HEK293 (cell line): ENCODE results near the gene FGD4.

Experiments used
- CTCF ChIA-PET: fragments of 350-600 bp; formaldehyde crosslinking; extraction: SDS; loops from one replicate; lab custom pipeline; 2021; ENCODE audit warnings: antibody characterized with exemption; lab: Yijun Ruan, JAX
- POLR2A ChIA-PET: fragments of 300-600 bp; formaldehyde crosslinking; extraction: SDS; loops from one replicate; lab custom pipeline; 2020; ENCODE audit warnings: antibody characterized with exemption, inconsistent platforms; lab: Yijun Ruan, JAX
- H3K27ac ChIP-seq: fragments of 200-500 bp; sonication (Bioruptor generic); 2 replicates; pipeline ENCODE4 v1.5.1; 2014; ENCODE audit warnings: low read depth, low read length, control low read depth, inconsistent platforms; ENCODE audit errors: extremely low read depth
- H3K36me3 ChIP-seq, 2 experiments: fragments of 200-500 bp in 1 of 2; sonication (Bioruptor generic) in 1 of 2; 1 replicate in 1 of 2; 2 replicates in 1 of 2; pipeline ENCODE4 v1.5.1; 2014 to 2017; ENCODE audit warnings: inconsistent platforms in 2 of 2, low read length in 2 of 2; ENCODE audit not compliant: control insufficient read depth in 2 of 2, insufficient read depth in 1 of 2
- H3K4me1 ChIP-seq: fragments of 200-500 bp; sonication (Bioruptor generic); 2 replicates; pipeline ENCODE4 v1.5.1; 2014; ENCODE audit warnings: mild to moderate bottlenecking, low read length, inconsistent platforms; ENCODE audit not compliant: control insufficient read depth, insufficient read depth
- H3K4me3 ChIP-seq: 2 replicates; pipeline ENCODE4 v1.5.1; 2011; ENCODE audit warnings: low read depth, mild to moderate bottlenecking, control low read depth, low read length, moderate library complexity
- H3K9me3 ChIP-seq: fragments of 200-500 bp; sonication (Bioruptor generic); 2 replicates; pipeline ENCODE4 v1.5.1; 2014; ENCODE audit warnings: low read depth, low read length, inconsistent platforms; ENCODE audit not compliant: control insufficient read depth, insufficient read depth
- ATF2 ChIP-seq: fragments of 450-650 bp; formaldehyde crosslinking; IDR thresholded peaks from 2 replicates; pipeline ENCODE4 v1.5.1; 2016; ENCODE audit warnings: missing biosample characterization, missing genetic modification characterization, low read depth
- FEZF1 ChIP-seq: fragments of 450-650 bp; formaldehyde crosslinking; IDR thresholded peaks from 2 replicates; pipeline ENCODE4 v1.5.1; 2016; ENCODE audit warnings: missing biosample characterization, missing genetic modification characterization
- GFI1B ChIP-seq: fragments of 450-650 bp; formaldehyde crosslinking; IDR thresholded peaks from 2 replicates; pipeline ENCODE4 v1.5.1; 2016; ENCODE audit warnings: missing biosample characterization, missing genetic modification characterization
- HOXC10 ChIP-seq: sonication (generic); formaldehyde crosslinking; IDR thresholded peaks from 2 replicates; pipeline ENCODE4 v1.8.1; 2023; ENCODE audit warnings: mild to moderate bottlenecking, missing genetic modification reagents
- PBX3 ChIP-seq: sonication (generic); formaldehyde crosslinking; IDR thresholded peaks from 2 replicates; pipeline ENCODE4 v1.8.1; 2022; ENCODE audit warnings: mild to moderate bottlenecking, moderate library complexity, missing genetic modification reagents
- REPIN1 ChIP-seq: fragments of 450-650 bp; formaldehyde crosslinking; IDR thresholded peaks from 2 replicates; pipeline ENCODE4 v1.5.1; 2017; ENCODE audit warnings: missing biosample characterization, missing genetic modification characterization, low read depth
- TCF7L2 ChIP-seq: IDR thresholded peaks from 2 replicates; pipeline ENCODE4 v1.6.1; 2011; ENCODE audit warnings: low read depth, mild to moderate bottlenecking, inconsistent platforms, low read length, moderate library complexity, borderline replicate concordance
- ZBTB20 ChIP-seq: fragments of 450-650 bp; formaldehyde crosslinking; IDR thresholded peaks from 2 replicates; pipeline ENCODE4 v1.5.1; 2016; ENCODE audit warnings: missing biosample characterization, missing genetic modification characterization
- ZBTB8A ChIP-seq: fragments of 450-650 bp; formaldehyde crosslinking; IDR thresholded peaks from 2 replicates; pipeline ENCODE4 v1.5.1; 2016; ENCODE audit warnings: missing biosample characterization, missing genetic modification characterization
- ZNF114 ChIP-seq: fragments of 450-650 bp; formaldehyde crosslinking; IDR thresholded peaks from 2 replicates; pipeline ENCODE4 v1.5.0; 2017; ENCODE audit warnings: missing biosample characterization, missing genetic modification characterization
- ZNF132 ChIP-seq: fragments of 450-650 bp; formaldehyde crosslinking; IDR thresholded peaks from 2 replicates; pipeline ENCODE4 v1.5.1; 2017; ENCODE audit warnings: missing biosample characterization, missing genetic modification characterization, borderline replicate concordance
- ZNF211 ChIP-seq: fragments of 450-650 bp; formaldehyde crosslinking; IDR thresholded peaks from 2 replicates; pipeline ENCODE4 v1.5.1; 2016; ENCODE audit warnings: low read depth, missing biosample characterization, missing genetic modification characterization
- ZNF280C ChIP-seq: fragments of 450-650 bp; formaldehyde crosslinking; IDR thresholded peaks from 2 replicates; pipeline ENCODE4 v1.5.1; 2016; ENCODE audit warnings: missing biosample characterization, missing genetic modification characterization
- ZNF302 ChIP-seq: fragments of 450-650 bp; formaldehyde crosslinking; IDR thresholded peaks from 2 replicates; pipeline ENCODE4 v1.5.1; 2016; ENCODE audit warnings: missing biosample characterization, missing genetic modification characterization, low read depth
- ZNF433 ChIP-seq: fragments of 450-650 bp; formaldehyde crosslinking; IDR thresholded peaks from 2 replicates; pipeline ENCODE4 v1.5.1; 2016; ENCODE audit warnings: missing biosample characterization, missing genetic modification characterization, low read depth
- ZNF518A ChIP-seq: fragments of 450-650 bp; formaldehyde crosslinking; conservative IDR thresholded peaks from 2 replicates; pipeline ENCODE4 v1.5.1; 2016; ENCODE audit warnings: low read depth, missing biosample characterization, missing genetic modification characterization
- ZNF548 ChIP-seq: fragments of 450-650 bp; formaldehyde crosslinking; IDR thresholded peaks from 2 replicates; pipeline ENCODE4 v1.5.1; 2016; ENCODE audit warnings: missing biosample characterization, missing genetic modification characterization
- ZNF639 ChIP-seq: fragments of 450-650 bp; formaldehyde crosslinking; IDR thresholded peaks from 2 replicates; pipeline ENCODE4 v1.5.1; 2016; ENCODE audit warnings: missing biosample characterization, missing genetic modification characterization
- ZNF837 ChIP-seq: fragments of 450-650 bp; formaldehyde crosslinking; IDR thresholded peaks from 2 replicates; pipeline ENCODE4 v1.5.1; 2016; ENCODE audit warnings: missing biosample characterization, missing genetic modification characterization
- ZSCAN18 ChIP-seq: fragments of 450-650 bp; formaldehyde crosslinking; IDR thresholded peaks from 2 replicates; pipeline ENCODE4 v1.5.1; 2016; ENCODE audit warnings: missing biosample characterization, missing genetic modification characterization

Gene FGD4

GRCh38 chr12:32535288-32535999 lies 136.1 kb downstream of the FGD4 start (continued):
- TF ChIP-seq ZNF639 (tag by site-specific recombination) (no peak), ZSCAN18 (tag by site-specific recombination) (no peak)

GRCh38 chr12:32536000-32536345 lies 136.6 kb downstream of the FGD4 start:
- no peak overlapping the region for H3K4me3 ChIP-seq
- H3K9me3 ChIP-seq = no peaks in the 10 kb centered on the region
- peaks cover 25% of the 10 kb centered on the region for H3K4me1 ChIP-seq
- H3K36me3 ChIP-seq = no peaks in the 10 kb centered on the region
- ChIA-PET CTCF (interaction anchor here (0.7 to 1.5 kb wide), 3 partner anchors 82 to 218 kb away, joined by 3 to 4 read pairs (median 4); no protein-coding TSS in a partner anchor), POLR2A (interaction anchor here (1.0 kb wide), 1 partner anchor 13 kb away, joined by 3 read pairs; no protein-coding TSS in a partner anchor)
- no peak for TF ChIP-seq ZNF302 (tag by site-specific recombination)
- TF ChIP-seq ZNF280C (tag by site-specific recombination) = no peak
- no peak for TF ChIP-seq ZNF132 (tag by site-specific recombination)
- TF ChIP-seq ZNF211 (tag by site-specific recombination) = no peak
- no peak for TF ChIP-seq ZNF114
- TF ChIP-seq ZBTB8A = no peak
- TF ChIP-seq ATF2 (tag by site-specific recombination) = no peak
- TF ChIP-seq ZBTB20 (tag by site-specific recombination) = no peak
- no peak for TF ChIP-seq ZNF518A (tag by site-specific recombination)
- no peak for TF ChIP-seq GFI1B
- no peak for TF ChIP-seq TCF7L2
- TF ChIP-seq ZNF548 (tag by site-specific recombination) = no peak
- no peak for TF ChIP-seq ZNF433 (tag by site-specific recombination)
- no peak for TF ChIP-seq REPIN1 (tag by site-specific recombination)
- no peak for TF ChIP-seq HOXC10 (CRISPR knock-in tag)
- no peak for TF ChIP-seq PBX3
- TF ChIP-seq ZNF837 (tag by site-specific recombination) = no peak
- no peak for TF ChIP-seq FEZF1 (tag by site-specific recombination)
- H3K27ac ChIP-seq = no peak overlapping the region
